GM12892 (cell line): ENCODE results near the gene FAM53A.

Experiments used
- POLR2A ChIP-seq: IDR thresholded peaks from 2 replicates; pipeline ENCODE4 v1.6.1; 2011; ENCODE audit warnings: low read depth, low read length, control low read depth
- POLR2AphosphoS5 ChIP-seq: IDR thresholded peaks from 2 replicates; pipeline ENCODE4 v1.6.1; 2011; ENCODE audit warnings: low read depth, low read length, control low read depth
- TAF1 ChIP-seq: IDR thresholded peaks from 2 replicates; pipeline ENCODE4 v1.6.1; 2011; ENCODE audit warnings: low read depth, mild to moderate bottlenecking, control low read depth, low read length, borderline replicate concordance

- TF ChIP-seq POLR2A = no peak
- no peak; the same call in 1 of the 2 replicates for TF ChIP-seq POLR2AphosphoS5
- no peak for TF ChIP-seq TAF1
Measured at GRCh38 chr4:1686440-1687036, 2.4 kb upstream of the FAM53A start.
